Panc1 (cell line): ENCODE measurements around the gene GATAD2B. TPM values are rescaled to one million over a fixed set of nuclear protein-coding genes. Genes with fewer than 3 reads are reported as not detected.

Experiments
- ATAC-seq: fragments of 200-7000 bp; cut with Tn5 transposase; 2 replicates; pipeline ENCODE4 v1.9.1; 2020; ENCODE audit warnings: mild to moderate bottlenecking, moderate library complexity
- BruUV-seq: library from RNA; stranded (reverse); fragments of 400-500 nt; replicated peaks from 2 replicates; lab custom pipeline; 2021; lab: Mats Ljungman, UMichigan
- CTCF ChIA-PET: fragments of 300-600 bp; sonication (Branson Sonifier 250); formaldehyde crosslinking; loops from one replicate; lab custom pipeline; 2022; ENCODE audit warnings: antibody characterized with exemption; lab: Charles Lee
- POLR2A ChIA-PET: fragments of 300-600 bp; sonication (Branson Sonifier 250); formaldehyde crosslinking; loops from one replicate; lab custom pipeline; 2022; ENCODE audit warnings: antibody characterized with exemption; lab: Charles Lee
- DNase-seq: peaks from one replicate; pipeline ENCODE4 v3.0.0-alpha.2; 2010; ENCODE audit warnings: low read depth, low spot score
- H3K27ac ChIP-seq: 2 replicates; pipeline ENCODE4 v1.5.1; 2011; ENCODE audit warnings: mild to moderate bottlenecking, low read length, inconsistent platforms
- H3K27me3 ChIP-seq: fragments of 200-500 bp; sonication (Bioruptor generic); 2 replicates; pipeline ENCODE4 v1.6.0; 2014; ENCODE audit warnings: low read length, inconsistent platforms; ENCODE audit not compliant: control insufficient read depth, insufficient read depth
- H3K36me3 ChIP-seq: fragments of 200-500 bp; sonication (Bioruptor generic); 2 replicates; pipeline ENCODE4 v1.5.1; 2014; ENCODE audit warnings: inconsistent platforms, mild to moderate bottlenecking, low read length, moderate library complexity; ENCODE audit not compliant: control insufficient read depth, insufficient read depth
- H3K4me1 ChIP-seq: 2 replicates; pipeline ENCODE4 v1.5.1; 2011; ENCODE audit warnings: inconsistent platforms, mild to moderate bottlenecking, low read length, moderate library complexity; ENCODE audit not compliant: control insufficient read depth, insufficient read depth
- H3K4me3 ChIP-seq, 2 experiments: 2 replicates each; pipeline ENCODE4 v1.5.1; 2011 to 2012; ENCODE audit warnings: low read depth in 2 of 2, low read length in 2 of 2, mild to moderate bottlenecking in 2 of 2, inconsistent platforms in 1 of 2, moderate library complexity in 1 of 2
- H3K9me3 ChIP-seq: fragments of 200-500 bp; sonication (Bioruptor generic); 2 replicates; pipeline ENCODE4 v1.5.1; 2014; ENCODE audit warnings: low read depth, mild to moderate bottlenecking, inconsistent platforms, low read length, moderate library complexity; ENCODE audit not compliant: control insufficient read depth, insufficient read depth
- POLR2AphosphoS5 ChIP-seq: IDR thresholded peaks from 2 replicates; pipeline ENCODE4 v1.6.1; 2012; ENCODE audit warnings: mild to moderate bottlenecking, low read depth, low read length, moderate library complexity
- SIN3A ChIP-seq: IDR thresholded peaks from 2 replicates; pipeline ENCODE4 v1.6.1; 2012; ENCODE audit warnings: low read depth, mild to moderate bottlenecking, low read length, moderate library complexity, borderline replicate concordance; ENCODE audit not compliant: insufficient read depth
- TCF7L2 ChIP-seq: IDR thresholded peaks from 2 replicates; pipeline ENCODE4 v1.6.1; 2011; ENCODE audit warnings: mild to moderate bottlenecking, low read depth, low read length, inconsistent platforms
- in situ Hi-C: cut with HindIII; loops from 2 replicates; pipeline ENCODE4 v1.10.0; 2016; ENCODE audit warnings: low sequenced_read_pairs, low pct_unique_long_range_greater_than_20kb
- intact Hi-C: fragments of 100-400 bp; cut with micrococcal nuclease; formaldehyde crosslinking; loops from one replicate; pipeline ENCODE4 v1.10.0; 2022; ENCODE audit not compliant: unreplicated experiment
- total RNA-seq: library from RNA; stranded (reverse); gene quantifications from one replicate; pipeline ENCODE4 v1.2.1, GENCODE V29; 2021; ENCODE audit not compliant: unreplicated experiment
- TF ChIP-seq, protein P1 (sequence below): fragments of 450-650 bp; IDR thresholded peaks from 2 replicates; pipeline ENCODE4 v1.5.1; 2017; ENCODE audit warnings: mild to moderate bottlenecking
- TF ChIP-seq, protein P2 (sequence below), 2 experiments: IDR thresholded peaks; 2 replicates each; pipeline ENCODE4 v1.6.1; 2011 to 2012; ENCODE audit warnings: low read depth in 2 of 2, control low read depth in 1 of 2, low read length in 1 of 2, mild to moderate bottlenecking in 1 of 2, moderate library complexity in 1 of 2; ENCODE audit not compliant: insufficient read depth in 1 of 2

Gene GATAD2B
- total RNA-seq, 1 experiment from 2014 or later = 47.2 TPM

DNA sequence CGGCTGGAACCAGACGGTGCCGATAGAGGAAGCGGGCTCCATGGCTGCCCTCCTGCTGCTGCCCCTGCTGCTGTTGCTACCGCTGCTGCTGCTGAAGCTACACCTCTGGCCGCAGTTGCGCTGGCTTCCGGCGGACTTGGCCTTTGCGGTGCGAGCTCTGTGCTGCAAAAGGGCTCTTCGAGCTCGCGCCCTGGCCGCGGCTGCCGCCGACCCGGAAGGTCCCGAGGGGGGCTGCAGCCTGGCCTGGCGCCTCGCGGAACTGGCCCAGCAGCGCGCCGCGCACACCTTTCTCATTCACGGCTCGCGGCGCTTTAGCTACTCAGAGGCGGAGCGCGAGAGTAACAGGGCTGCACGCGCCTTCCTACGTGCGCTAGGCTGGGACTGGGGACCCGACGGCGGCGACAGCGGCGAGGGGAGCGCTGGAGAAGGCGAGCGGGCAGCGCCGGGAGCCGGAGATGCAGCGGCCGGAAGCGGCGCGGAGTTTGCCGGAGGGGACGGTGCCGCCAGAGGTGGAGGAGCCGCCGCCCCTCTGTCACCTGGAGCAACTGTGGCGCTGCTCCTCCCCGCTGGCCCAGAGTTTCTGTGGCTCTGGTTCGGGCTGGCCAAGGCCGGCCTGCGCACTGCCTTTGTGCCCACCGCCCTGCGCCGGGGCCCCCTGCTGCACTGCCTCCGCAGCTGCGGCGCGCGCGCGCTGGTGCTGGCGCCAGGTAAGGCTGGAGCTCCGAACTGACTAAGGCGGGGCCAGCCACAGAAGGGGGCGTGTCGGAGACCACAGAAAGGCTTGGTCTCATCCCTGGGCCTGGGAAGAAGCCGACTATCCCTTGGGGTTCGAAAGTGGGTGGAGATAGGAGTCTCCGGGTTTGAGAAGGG lies 147.1 kb downstream of the GATAD2B start:
- peak; percentile 73 for ATAC-seq
- ChIA-PET POLR2A (interaction anchor here (0.7 kb wide), 1 partner anchor 95 kb away, joined by 3 read pairs; no protein-coding TSS in a partner anchor), CTCF (no interaction called here)
- Histone ChIP-seq H3K9me3 (no peaks in the 10 kb centered on the region), H3K27ac (peak overlapping the region; percentile 51; the same call in 1 of the 2 replicates), H3K27me3 (no peaks in the 10 kb centered on the region), H3K4me1 (peaks cover 8% of the 10 kb centered on the region), H3K4me3 (peak overlapping the region; percentile 60 to 61), H3K36me3 (peaks cover 3% of the 10 kb centered on the region; the same call in 1 of the 2 replicates)
- no TSS peak for BruUV-seq
- DNase-seq = no peak
- in situ Hi-C loops = no loop called here
- intact Hi-C loops = loop anchor here (10.0 kb wide), 1 partner anchor 261 kb away; no protein-coding TSS in a partner anchor
- TF ChIP-seq TCF7L2 (no peak), SIN3A (no peak), POLR2AphosphoS5 (0 out of 2 replicates have a peak, but pooled peaks have one; percentile 12)
- TF ChIP-seq, protein P1, sequence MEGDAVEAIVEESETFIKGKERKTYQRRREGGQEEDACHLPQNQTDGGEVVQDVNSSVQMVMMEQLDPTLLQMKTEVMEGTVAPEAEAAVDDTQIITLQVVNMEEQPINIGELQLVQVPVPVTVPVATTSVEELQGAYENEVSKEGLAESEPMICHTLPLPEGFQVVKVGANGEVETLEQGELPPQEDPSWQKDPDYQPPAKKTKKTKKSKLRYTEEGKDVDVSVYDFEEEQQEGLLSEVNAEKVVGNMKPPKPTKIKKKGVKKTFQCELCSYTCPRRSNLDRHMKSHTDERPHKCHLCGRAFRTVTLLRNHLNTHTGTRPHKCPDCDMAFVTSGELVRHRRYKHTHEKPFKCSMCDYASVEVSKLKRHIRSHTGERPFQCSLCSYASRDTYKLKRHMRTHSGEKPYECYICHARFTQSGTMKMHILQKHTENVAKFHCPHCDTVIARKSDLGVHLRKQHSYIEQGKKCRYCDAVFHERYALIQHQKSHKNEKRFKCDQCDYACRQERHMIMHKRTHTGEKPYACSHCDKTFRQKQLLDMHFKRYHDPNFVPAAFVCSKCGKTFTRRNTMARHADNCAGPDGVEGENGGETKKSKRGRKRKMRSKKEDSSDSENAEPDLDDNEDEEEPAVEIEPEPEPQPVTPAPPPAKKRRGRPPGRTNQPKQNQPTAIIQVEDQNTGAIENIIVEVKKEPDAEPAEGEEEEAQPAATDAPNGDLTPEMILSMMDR = no peak
- TF ChIP-seq, protein P2, sequence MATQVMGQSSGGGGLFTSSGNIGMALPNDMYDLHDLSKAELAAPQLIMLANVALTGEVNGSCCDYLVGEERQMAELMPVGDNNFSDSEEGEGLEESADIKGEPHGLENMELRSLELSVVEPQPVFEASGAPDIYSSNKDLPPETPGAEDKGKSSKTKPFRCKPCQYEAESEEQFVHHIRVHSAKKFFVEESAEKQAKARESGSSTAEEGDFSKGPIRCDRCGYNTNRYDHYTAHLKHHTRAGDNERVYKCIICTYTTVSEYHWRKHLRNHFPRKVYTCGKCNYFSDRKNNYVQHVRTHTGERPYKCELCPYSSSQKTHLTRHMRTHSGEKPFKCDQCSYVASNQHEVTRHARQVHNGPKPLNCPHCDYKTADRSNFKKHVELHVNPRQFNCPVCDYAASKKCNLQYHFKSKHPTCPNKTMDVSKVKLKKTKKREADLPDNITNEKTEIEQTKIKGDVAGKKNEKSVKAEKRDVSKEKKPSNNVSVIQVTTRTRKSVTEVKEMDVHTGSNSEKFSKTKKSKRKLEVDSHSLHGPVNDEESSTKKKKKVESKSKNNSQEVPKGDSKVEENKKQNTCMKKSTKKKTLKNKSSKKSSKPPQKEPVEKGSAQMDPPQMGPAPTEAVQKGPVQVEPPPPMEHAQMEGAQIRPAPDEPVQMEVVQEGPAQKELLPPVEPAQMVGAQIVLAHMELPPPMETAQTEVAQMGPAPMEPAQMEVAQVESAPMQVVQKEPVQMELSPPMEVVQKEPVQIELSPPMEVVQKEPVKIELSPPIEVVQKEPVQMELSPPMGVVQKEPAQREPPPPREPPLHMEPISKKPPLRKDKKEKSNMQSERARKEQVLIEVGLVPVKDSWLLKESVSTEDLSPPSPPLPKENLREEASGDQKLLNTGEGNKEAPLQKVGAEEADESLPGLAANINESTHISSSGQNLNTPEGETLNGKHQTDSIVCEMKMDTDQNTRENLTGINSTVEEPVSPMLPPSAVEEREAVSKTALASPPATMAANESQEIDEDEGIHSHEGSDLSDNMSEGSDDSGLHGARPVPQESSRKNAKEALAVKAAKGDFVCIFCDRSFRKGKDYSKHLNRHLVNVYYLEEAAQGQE (IDR thresholded peaks at IDR 0.05; ENCODE audit: insufficient read depth in 1 of 2, low read depth in 2 of 2, low read length in 1 of 2) = no peak

DNA sequence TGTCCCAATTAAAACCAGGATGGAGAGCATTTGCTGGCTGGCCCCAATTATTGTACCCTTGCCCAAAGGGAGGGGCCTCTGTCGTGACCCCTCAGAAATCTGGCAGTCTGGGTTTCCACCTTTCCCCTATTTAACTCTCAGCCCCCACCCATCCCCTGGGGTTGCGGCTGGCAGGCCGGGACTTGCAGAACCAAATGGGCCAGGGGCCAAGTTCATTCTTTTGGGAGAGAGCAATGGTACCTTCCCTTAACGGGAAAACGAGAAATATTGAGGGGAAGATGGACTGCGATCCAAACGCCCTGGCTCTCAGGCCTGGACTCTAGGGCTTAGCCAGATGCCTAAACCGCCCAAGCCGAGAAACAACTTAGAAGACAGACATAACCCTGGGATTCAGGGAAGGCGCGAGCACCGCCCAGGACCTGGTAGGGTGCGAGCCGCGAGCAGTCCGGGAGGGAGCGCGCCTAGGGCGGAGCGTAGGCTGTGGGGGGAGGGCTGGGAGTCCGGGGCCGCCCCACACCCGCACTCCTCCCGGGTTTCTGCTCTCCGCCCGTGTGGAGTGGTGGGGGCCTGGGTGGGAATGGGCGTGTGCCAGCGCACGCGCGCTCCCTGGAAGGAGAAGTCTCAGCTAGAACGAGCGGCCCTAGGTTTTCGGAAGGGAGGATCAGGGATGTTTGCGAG lies 147.9 kb downstream of the GATAD2B start, which contains the start of gene SLC27A3:
TSS of gene SLC27A3 (plus strand) at position 628 of the 678 bp plus-strand sequence. CDS start 91 bp downstream, outside the sequence.
- BruUV-seq = no TSS peak
- peaks cover 8% of the 10 kb centered on the region for H3K4me1 ChIP-seq
- ATAC-seq = peak; percentile 80
- TF ChIP-seq, protein P1 = no peak
- TF ChIP-seq TCF7L2 (no peak), POLR2AphosphoS5 (peak; percentile 70), SIN3A (peak; percentile 67; the same call in 1 of the 2 replicates)
- TF ChIP-seq, protein P2 (IDR thresholded peaks at IDR 0.05; ENCODE audit: insufficient read depth in 1 of 2, low read depth in 2 of 2, low read length in 1 of 2) = no peak
- DNase-seq = no peak
- ChIA-PET CTCF (no interaction called here), POLR2A (interaction anchor here (0.7 kb wide), 1 partner anchor 94 kb away, joined by 3 read pairs; no protein-coding TSS in a partner anchor)
- H3K27me3 ChIP-seq = no peaks in the 10 kb centered on the region
- intact Hi-C loops (loop anchor here (5.0 to 10.0 kb wide), 2 partner anchors 98 to 260 kb away; partner anchors contain the start of gene NPR1), in situ Hi-C loops (no loop called here)
- H3K4me3 ChIP-seq = peak within 1 kb of the TSS; percentile 60 to 61
- H3K36me3 ChIP-seq = peaks cover 3% of the 10 kb centered on the region; the same call in 1 of the 2 replicates
- H3K9me3 ChIP-seq = no peaks in the 10 kb centered on the region
- peak within 1 kb of the TSS; percentile 51; the same call in 1 of the 2 replicates for H3K27ac ChIP-seq
